Liver (tissue), 3 donors: Measurements from ENCODE around the gene CPEB1.

Experiments
- EGR1 ChIP-seq, 2 donors: IDR thresholded peaks; 2 replicates each; pipeline ENCODE4 v1.6.1; 2016 to 2018; ENCODE audit warnings: antibody characterized with exemption in 2 of 2, low read depth in 2 of 2
- FOXA1 ChIP-seq: IDR thresholded peaks from 2 replicates; pipeline ENCODE4 v1.6.1; 2016; ENCODE audit warnings: antibody characterized with exemption
- GABPA ChIP-seq, 2 donors: IDR thresholded peaks in 1 of 2; conservative IDR thresholded peaks in 1 of 2; 2 replicates each; pipeline ENCODE4 v1.6.1; 2016; ENCODE audit warnings: antibody characterized with exemption in 2 of 2, mild to moderate bottlenecking in 1 of 2, moderate library complexity in 1 of 2
- HNF4A ChIP-seq, 2 donors: conservative IDR thresholded peaks; 2 replicates each; pipeline ENCODE4 v1.6.1; 2016; ENCODE audit warnings: antibody characterized with exemption in 2 of 2, mild to moderate bottlenecking in 2 of 2
- JUND ChIP-seq, 2 donors: IDR thresholded peaks; 2 replicates each; pipeline ENCODE4 v1.6.1; 2016; ENCODE audit warnings: antibody characterized with exemption in 2 of 2
- NR2F2 ChIP-seq: IDR thresholded peaks from 2 replicates; pipeline ENCODE4 v1.6.1; 2016; ENCODE audit warnings: antibody characterized with exemption
- RAD21 ChIP-seq, 2 donors: IDR thresholded peaks; 2 replicates each; pipeline ENCODE4 v1.6.1; 2016; ENCODE audit warnings: antibody characterized with exemption in 2 of 2, mild to moderate bottlenecking in 2 of 2
- SP1 ChIP-seq: IDR thresholded peaks from 2 replicates; pipeline ENCODE4 v1.6.1; 2018; ENCODE audit warnings: antibody characterized with exemption, mild to moderate bottlenecking
- TAF1 ChIP-seq: conservative IDR thresholded peaks from 2 replicates; pipeline ENCODE4 v1.6.1; 2016; ENCODE audit warnings: antibody characterized with exemption, mild to moderate bottlenecking
- YY1 ChIP-seq: IDR thresholded peaks from 2 replicates; pipeline ENCODE4 v1.6.1; 2016; ENCODE audit warnings: antibody characterized with exemption, mild to moderate bottlenecking
- TF ChIP-seq, protein P1 (sequence below): fragments of 150-350 bp; IDR thresholded peaks from 2 replicates; pipeline ENCODE4 v1.5.1; 2017; ENCODE audit warnings: improper control_type of control experiment, low read depth, low read length; ENCODE audit not compliant: missing input control
- TF ChIP-seq, protein P2 (sequence below): IDR thresholded peaks from 2 replicates; pipeline ENCODE4 v1.6.1; 2016; ENCODE audit warnings: antibody characterized with exemption
- TF ChIP-seq, protein P3 (sequence below): IDR thresholded peaks from 2 replicates; pipeline ENCODE4 v1.6.1; 2016; ENCODE audit warnings: antibody characterized with exemption, mild to moderate bottlenecking
- TF ChIP-seq, protein P4 (sequence below): IDR thresholded peaks from 2 replicates; pipeline ENCODE4 v1.6.1; 2016; ENCODE audit warnings: antibody characterized with exemption
- donor health status: healthy.
- donor health status: healthy.

DNA sequence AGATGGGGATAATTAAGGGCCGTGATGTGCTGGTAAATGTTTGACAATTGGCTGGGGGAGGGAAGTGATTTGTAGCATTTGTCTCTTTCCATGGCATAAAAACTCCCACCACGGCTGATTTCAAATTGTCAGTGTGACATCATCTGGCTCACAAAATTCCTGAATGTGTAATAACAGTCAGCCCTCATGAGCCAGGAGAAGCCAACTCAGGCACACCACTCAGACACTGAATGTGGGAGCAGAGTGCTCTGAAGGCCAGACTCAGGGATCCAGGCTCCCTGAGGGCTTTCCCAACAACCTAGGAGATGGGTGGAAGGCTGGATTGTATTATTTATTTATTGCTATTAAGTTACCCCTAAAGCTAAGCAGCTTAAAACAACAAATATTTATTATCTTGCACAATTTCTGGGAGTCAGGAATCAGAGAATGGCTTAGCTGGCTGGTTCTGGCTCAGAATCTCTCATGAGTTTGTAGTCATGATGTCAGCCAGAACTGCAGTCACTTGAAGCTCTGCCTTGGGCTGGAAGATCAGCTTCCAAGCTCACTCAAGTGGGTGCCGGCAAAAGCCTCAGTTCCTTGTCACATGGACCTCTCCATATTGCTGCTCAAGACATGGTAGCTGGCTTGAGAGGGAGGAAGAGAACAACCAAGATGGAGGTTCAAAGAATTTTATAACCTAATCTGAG is 6.5 kb upstream of the CPEB1 start:
- TF ChIP-seq NR2F2 (no peak), JUND (IDR thresholded peaks at IDR 0.05) (no peak), SP1 (no peak), YY1 (no peak), RAD21 (IDR thresholded peaks at IDR 0.05) (no peak), FOXA1 (no peak), EGR1 (IDR thresholded peaks at IDR 0.05; ENCODE audit: low read depth in 2 of 2) (no peak), TAF1 (no peak), GABPA (IDR thresholded peaks at IDR 0.05 in 1 of 2, conservative IDR thresholded peaks at IDR 0.05 in 1 of 2) (no peak), HNF4A (conservative IDR thresholded peaks at IDR 0.05) (no peak)
- TF ChIP-seq, protein P1, sequence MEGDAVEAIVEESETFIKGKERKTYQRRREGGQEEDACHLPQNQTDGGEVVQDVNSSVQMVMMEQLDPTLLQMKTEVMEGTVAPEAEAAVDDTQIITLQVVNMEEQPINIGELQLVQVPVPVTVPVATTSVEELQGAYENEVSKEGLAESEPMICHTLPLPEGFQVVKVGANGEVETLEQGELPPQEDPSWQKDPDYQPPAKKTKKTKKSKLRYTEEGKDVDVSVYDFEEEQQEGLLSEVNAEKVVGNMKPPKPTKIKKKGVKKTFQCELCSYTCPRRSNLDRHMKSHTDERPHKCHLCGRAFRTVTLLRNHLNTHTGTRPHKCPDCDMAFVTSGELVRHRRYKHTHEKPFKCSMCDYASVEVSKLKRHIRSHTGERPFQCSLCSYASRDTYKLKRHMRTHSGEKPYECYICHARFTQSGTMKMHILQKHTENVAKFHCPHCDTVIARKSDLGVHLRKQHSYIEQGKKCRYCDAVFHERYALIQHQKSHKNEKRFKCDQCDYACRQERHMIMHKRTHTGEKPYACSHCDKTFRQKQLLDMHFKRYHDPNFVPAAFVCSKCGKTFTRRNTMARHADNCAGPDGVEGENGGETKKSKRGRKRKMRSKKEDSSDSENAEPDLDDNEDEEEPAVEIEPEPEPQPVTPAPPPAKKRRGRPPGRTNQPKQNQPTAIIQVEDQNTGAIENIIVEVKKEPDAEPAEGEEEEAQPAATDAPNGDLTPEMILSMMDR = no peak
- TF ChIP-seq, protein P2, sequence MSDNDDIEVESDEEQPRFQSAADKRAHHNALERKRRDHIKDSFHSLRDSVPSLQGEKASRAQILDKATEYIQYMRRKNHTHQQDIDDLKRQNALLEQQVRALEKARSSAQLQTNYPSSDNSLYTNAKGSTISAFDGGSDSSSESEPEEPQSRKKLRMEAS = no peak
- TF ChIP-seq, protein P3, sequence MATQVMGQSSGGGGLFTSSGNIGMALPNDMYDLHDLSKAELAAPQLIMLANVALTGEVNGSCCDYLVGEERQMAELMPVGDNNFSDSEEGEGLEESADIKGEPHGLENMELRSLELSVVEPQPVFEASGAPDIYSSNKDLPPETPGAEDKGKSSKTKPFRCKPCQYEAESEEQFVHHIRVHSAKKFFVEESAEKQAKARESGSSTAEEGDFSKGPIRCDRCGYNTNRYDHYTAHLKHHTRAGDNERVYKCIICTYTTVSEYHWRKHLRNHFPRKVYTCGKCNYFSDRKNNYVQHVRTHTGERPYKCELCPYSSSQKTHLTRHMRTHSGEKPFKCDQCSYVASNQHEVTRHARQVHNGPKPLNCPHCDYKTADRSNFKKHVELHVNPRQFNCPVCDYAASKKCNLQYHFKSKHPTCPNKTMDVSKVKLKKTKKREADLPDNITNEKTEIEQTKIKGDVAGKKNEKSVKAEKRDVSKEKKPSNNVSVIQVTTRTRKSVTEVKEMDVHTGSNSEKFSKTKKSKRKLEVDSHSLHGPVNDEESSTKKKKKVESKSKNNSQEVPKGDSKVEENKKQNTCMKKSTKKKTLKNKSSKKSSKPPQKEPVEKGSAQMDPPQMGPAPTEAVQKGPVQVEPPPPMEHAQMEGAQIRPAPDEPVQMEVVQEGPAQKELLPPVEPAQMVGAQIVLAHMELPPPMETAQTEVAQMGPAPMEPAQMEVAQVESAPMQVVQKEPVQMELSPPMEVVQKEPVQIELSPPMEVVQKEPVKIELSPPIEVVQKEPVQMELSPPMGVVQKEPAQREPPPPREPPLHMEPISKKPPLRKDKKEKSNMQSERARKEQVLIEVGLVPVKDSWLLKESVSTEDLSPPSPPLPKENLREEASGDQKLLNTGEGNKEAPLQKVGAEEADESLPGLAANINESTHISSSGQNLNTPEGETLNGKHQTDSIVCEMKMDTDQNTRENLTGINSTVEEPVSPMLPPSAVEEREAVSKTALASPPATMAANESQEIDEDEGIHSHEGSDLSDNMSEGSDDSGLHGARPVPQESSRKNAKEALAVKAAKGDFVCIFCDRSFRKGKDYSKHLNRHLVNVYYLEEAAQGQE = no peak
- TF ChIP-seq, protein P4, sequence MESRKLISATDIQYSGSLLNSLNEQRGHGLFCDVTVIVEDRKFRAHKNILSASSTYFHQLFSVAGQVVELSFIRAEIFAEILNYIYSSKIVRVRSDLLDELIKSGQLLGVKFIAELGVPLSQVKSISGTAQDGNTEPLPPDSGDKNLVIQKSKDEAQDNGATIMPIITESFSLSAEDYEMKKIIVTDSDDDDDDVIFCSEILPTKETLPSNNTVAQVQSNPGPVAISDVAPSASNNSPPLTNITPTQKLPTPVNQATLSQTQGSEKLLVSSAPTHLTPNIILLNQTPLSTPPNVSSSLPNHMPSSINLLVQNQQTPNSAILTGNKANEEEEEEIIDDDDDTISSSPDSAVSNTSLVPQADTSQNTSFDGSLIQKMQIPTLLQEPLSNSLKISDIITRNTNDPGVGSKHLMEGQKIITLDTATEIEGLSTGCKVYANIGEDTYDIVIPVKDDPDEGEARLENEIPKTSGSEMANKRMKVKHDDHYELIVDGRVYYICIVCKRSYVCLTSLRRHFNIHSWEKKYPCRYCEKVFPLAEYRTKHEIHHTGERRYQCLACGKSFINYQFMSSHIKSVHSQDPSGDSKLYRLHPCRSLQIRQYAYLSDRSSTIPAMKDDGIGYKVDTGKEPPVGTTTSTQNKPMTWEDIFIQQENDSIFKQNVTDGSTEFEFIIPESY = no peak
